HCT116 (cell line): Measurements from ENCODE around the gene C10orf90.

Experiments
- CBX3 ChIP-seq: IDR thresholded peaks from 2 replicates; pipeline ENCODE4 v1.6.1; 2012; ENCODE audit warnings: low read depth
- CEBPB ChIP-seq: IDR thresholded peaks from 2 replicates; pipeline ENCODE4 v1.6.1; 2012; ENCODE audit warnings: low read depth
- CTCF ChIP-seq, 3 experiments: fragments of 200-600 bp in 1 of 3; sonication (generic) in 1 of 3; IDR thresholded peaks in 2 of 3; conservative IDR thresholded peaks in 1 of 3; 2 replicates each; pipeline ENCODE4 v1.5.1; 2012 to 2017; ENCODE audit warnings: low read depth in 2 of 3, low read length in 2 of 3, antibody characterized with exemption in 1 of 3, borderline replicate concordance in 1 of 3, control low read depth in 1 of 3, mild to moderate bottlenecking in 1 of 3, mixed read lengths in 1 of 3, mixed run types in 1 of 3, moderate library complexity in 1 of 3; ENCODE audit not compliant: insufficient read depth in 1 of 3
- ELF1 ChIP-seq: IDR thresholded peaks from 2 replicates; pipeline ENCODE4 v1.6.1; 2012; ENCODE audit warnings: low read depth, borderline replicate concordance
- EZH2 ChIP-seq: fragments of 200-600 bp; sonication (generic); IDR thresholded peaks from 2 replicates; pipeline ENCODE4 v1.6.1; 2017; ENCODE audit warnings: antibody characterized with exemption, mixed run types
- EZH2phosphoT487 ChIP-seq: fragments of 200-600 bp; IDR thresholded peaks from 2 replicates; pipeline ENCODE4 v1.6.1; 2018; ENCODE audit warnings: antibody characterized with exemption, borderline replicate concordance
- FOSL1 ChIP-seq: IDR thresholded peaks from 2 replicates; pipeline ENCODE4 v1.6.1; 2012; ENCODE audit warnings: low read depth
- JUND ChIP-seq: IDR thresholded peaks from 2 replicates; pipeline ENCODE4 v1.6.1; 2012
- MAX ChIP-seq: IDR thresholded peaks from 2 replicates; pipeline ENCODE4 v1.6.1; 2012
- POLR2A ChIP-seq: IDR thresholded peaks from 2 replicates; pipeline ENCODE4 v1.7.0; 2011; ENCODE audit warnings: borderline replicate concordance; ENCODE audit not compliant: insufficient read depth, insufficient read length; ENCODE audit errors: extremely low read depth
- REST ChIP-seq: IDR thresholded peaks from 2 replicates; pipeline ENCODE4 v1.6.1; 2012; ENCODE audit warnings: low read depth
- SIN3A ChIP-seq: IDR thresholded peaks from 2 replicates; pipeline ENCODE4 v1.6.1; 2012; ENCODE audit warnings: low read depth
- TCF7L2 ChIP-seq: IDR thresholded peaks from 2 replicates; pipeline ENCODE4 v1.7.0; 2011; ENCODE audit warnings: borderline replicate concordance, inconsistent platforms; ENCODE audit not compliant: insufficient read depth, insufficient read length; ENCODE audit errors: extremely low read depth
- YY1 ChIP-seq: IDR thresholded peaks from 2 replicates; pipeline ENCODE4 v1.6.1; 2011; ENCODE audit warnings: low read length, low read depth, moderate library complexity, mild to moderate bottlenecking; ENCODE audit not compliant: insufficient replicate concordance; ENCODE audit errors: extremely low read depth

GRCh38 chr10:126421756-126422256 lies 248.7 kb downstream of the C10orf90 start:
- TF ChIP-seq YY1 (no peak), SIN3A (no peak), CEBPB (no peak), POLR2A (no peak), MAX (no peak), EZH2phosphoT487 (no peak), CTCF (IDR thresholded peaks at IDR 0.05 in 2 of 3, conservative IDR thresholded peaks at IDR 0.05 in 1 of 3; ENCODE audit: borderline replicate concordance in 1 of 3, insufficient read depth in 1 of 3, low read depth in 2 of 3, low read length in 2 of 3) (no peak), REST (no peak), ELF1 (no peak), EZH2 (no peak; the same call in 1 of the 2 replicates), JUND (no peak), FOSL1 (no peak), CBX3 (no peak), TCF7L2 (no peak)
